Measurements from ENCODE around the gene MAPK8. TPM values are rescaled to one million over a fixed set of nuclear protein-coding genes. Genes with fewer than 3 reads are reported as not detected.

MAPK8 gene
- total and polyA plus RNA-seq, 12 donors, result 7.6 to 103 (median 31.9) TPM

DNA sequence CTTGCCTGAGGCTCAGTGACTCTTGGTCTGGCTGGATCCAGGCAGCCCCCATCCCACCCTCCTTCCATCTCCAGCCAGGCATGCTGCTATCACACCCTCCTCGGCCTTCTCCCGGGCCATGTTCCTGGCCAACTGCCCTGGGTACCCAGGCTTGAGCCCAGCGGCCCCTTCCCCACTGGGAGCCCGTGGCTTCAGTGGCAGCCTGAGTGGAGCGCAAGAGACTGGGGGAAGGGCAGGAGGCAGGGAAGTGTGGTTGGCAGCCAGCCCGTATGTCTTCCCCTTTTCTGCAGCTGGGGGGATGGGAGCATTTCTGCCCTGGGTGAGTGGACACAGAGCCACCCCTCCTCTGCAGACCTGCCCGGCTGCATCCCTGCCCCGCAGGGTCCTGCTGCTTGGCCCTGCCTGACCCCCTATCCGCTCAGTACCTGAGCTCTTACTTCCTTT lies 149.9 kb downstream of the MAPK8 start:
- no peaks in the 10 kb centered on the region for H3K4me1 ChIP-seq (replicated peaks in 1 of 2)

DNA sequence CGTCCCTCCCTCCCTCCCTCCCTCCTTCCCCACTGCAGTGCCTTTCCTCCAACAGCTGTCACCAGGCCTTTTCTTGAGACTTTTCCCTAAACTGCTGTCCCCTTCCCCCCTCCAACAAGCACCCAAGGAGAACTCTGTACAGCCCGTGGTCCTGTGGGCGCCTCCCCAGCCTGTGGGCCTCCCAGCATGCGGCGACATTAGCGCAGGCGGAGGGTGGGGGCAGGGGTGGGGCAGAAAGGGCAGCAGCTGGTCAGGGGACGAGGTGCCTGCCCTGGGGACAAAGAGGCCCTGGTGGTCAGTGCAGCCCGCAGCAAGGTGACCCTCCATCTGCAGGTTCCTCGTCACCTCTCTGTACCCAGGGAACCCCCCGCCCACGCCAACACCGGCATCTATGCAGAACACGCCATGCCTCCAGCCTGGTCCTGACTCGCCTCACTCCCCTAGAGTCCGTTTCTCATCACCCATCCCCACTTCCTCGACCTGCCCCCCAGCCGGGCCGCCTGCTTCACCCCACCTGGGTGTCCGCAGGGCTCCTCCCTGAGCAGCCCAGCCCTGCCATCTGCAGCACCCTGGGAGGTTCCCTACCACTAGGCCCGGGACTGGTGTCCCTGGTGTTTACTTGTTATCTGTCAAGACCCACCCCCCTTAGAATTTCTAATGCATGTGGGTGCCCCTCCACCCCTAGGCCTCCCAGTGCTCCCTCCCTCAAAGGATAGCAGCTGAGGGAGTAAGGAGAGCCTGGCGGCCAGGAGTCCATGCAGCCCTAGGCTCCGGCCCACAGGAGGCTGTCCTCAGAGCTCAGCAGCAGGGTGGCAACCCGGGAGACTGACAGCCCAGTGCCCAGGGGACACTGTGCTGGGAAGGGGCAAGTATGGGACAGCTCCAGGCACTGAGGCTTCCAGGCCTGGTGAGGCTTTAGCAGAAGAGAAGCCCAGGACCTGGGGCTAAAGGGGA lies 150.6 kb downstream of the MAPK8 start:
- intact Hi-C loops (cut with DNase I), result no loop called here
- peak in 1 of 7 donors; percentile 31 for DNase-seq
- H3K4me1 ChIP-seq (replicated peaks in 1 of 2), result no peaks in the 10 kb centered on the region
- no peaks in the 10 kb centered on the region for H3K9me3 ChIP-seq (replicated peaks in 1 of 3)
- H3K27me3 ChIP-seq, result no peaks in the 10 kb centered on the region
- H3K4me3 ChIP-seq, result no peak overlapping the region
- 66 to 73% (median 70%) methylated on average over 19 to 24 of the region's 24 CpGs for WGBS, 4 donors
- no peak overlapping the region for H3K27ac ChIP-seq
- TF ChIP-seq POLR2A (IDR thresholded peaks at IDR 0.05), result no peak
- TF ChIP-seq, protein P1, sequence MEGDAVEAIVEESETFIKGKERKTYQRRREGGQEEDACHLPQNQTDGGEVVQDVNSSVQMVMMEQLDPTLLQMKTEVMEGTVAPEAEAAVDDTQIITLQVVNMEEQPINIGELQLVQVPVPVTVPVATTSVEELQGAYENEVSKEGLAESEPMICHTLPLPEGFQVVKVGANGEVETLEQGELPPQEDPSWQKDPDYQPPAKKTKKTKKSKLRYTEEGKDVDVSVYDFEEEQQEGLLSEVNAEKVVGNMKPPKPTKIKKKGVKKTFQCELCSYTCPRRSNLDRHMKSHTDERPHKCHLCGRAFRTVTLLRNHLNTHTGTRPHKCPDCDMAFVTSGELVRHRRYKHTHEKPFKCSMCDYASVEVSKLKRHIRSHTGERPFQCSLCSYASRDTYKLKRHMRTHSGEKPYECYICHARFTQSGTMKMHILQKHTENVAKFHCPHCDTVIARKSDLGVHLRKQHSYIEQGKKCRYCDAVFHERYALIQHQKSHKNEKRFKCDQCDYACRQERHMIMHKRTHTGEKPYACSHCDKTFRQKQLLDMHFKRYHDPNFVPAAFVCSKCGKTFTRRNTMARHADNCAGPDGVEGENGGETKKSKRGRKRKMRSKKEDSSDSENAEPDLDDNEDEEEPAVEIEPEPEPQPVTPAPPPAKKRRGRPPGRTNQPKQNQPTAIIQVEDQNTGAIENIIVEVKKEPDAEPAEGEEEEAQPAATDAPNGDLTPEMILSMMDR (IDR thresholded peaks at IDR 0.05), result no peak
- no peaks in the 10 kb centered on the region for H3K36me3 ChIP-seq (replicated peaks in 1 of 2)

More for the DNA sequence above, 149.9 kb downstream of the MAPK8 start:
- no peaks in the 10 kb centered on the region for H3K9me3 ChIP-seq (replicated peaks in 1 of 3)
- H3K27me3 ChIP-seq, result no peaks in the 10 kb centered on the region
- 39 to 45% (median 42%) methylated on average over 3 to 9 of the region's 9 CpGs for WGBS, 4 donors
- no peak overlapping the region for H3K27ac ChIP-seq
- no peaks in the 10 kb centered on the region for H3K36me3 ChIP-seq (replicated peaks in 1 of 2)
- peak; percentile 30 to 65 (median 44) for DNase-seq
- intact Hi-C loops (cut with DNase I), result no loop called here
- TF ChIP-seq, protein P1 (IDR thresholded peaks at IDR 0.05), result no peak
- TF ChIP-seq POLR2A (IDR thresholded peaks at IDR 0.05), result no peak
- no peak overlapping the region for H3K4me3 ChIP-seq

DNA sequence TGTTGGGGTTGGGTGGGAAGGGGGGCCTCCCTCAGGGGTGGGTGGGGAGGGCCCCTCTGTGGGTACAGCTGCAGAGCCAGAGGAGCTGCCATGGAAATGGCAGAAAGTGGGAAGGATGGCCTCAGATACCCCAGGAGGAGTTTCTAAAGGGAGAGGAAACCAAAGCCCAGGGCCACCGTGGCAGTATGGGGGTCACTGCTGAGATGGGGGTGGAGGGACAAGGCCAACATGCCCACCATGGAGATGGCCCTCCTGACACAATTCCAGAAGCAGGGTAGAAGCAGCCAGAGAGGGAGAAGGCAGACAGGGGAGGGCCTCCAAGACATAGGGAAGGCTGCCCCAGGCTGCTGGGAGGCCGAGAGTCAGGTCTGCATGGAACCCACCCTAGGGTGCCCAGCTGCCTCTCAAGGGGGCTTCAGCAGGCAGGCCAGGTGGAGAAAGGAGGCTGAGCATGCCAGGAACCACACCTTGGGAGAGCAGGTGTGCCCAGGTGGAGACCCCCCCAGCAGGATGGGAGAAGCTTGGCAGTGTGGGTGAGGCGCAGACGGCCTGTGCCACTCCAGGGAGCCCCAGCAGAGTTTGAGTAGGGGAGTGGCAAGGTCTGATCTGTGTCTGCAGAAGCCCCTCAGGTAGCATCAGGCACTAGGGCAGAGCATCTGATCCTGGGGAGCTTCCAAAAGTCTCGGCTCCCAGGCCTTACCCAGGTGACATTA lies 151.6 kb downstream of the MAPK8 start:
- Histone ChIP-seq H3K27ac (no peak overlapping the region), H3K27me3 (no peaks in the 10 kb centered on the region), H3K4me1 (replicated peaks in 1 of 2) (no peaks in the 10 kb centered on the region), H3K9me3 (replicated peaks in 1 of 3) (no peaks in the 10 kb centered on the region), H3K4me3 (no peak overlapping the region), H3K36me3 (replicated peaks in 1 of 2) (no peaks in the 10 kb centered on the region)
- intact Hi-C loops (cut with DNase I), result no loop called here
- DNase-seq, result peak in 1 of 7 donors; percentile 29
- 57 to 97% (median 74%) methylated on average over 2 to 5 of the region's 5 CpGs for WGBS, 4 donors
- TF ChIP-seq, protein P1 (IDR thresholded peaks at IDR 0.05), result no peak
- TF ChIP-seq POLR2A (IDR thresholded peaks at IDR 0.05), result no peak

DNA sequence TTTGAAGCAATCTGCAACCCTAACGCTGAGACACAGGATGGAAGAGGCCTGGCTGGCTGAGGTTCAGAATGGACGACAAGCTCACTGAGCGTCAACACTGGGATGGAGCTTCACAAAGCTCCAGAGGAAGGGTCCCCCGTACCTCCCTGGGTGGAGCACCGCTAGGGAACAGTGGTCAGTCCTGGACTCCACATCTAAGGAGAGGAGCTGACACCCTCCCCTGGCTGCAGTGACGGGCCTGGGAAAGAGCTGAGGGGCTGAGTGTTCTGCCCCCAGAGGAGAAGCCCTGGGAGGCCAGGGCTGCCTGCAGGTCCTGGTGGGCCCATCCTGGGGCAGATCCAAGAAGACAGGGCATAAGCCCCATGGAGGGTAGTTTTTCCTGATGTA lies 152.2 kb downstream of the MAPK8 start:
- Histone ChIP-seq H3K27me3 (no peaks in the 10 kb centered on the region), H3K9me3 (replicated peaks in 1 of 3) (no peaks in the 10 kb centered on the region), H3K4me1 (replicated peaks in 1 of 2) (no peaks in the 10 kb centered on the region), H3K4me3 (no peak overlapping the region), H3K27ac (no peak overlapping the region), H3K36me3 (replicated peaks in 1 of 2) (no peaks in the 10 kb centered on the region)
- TF ChIP-seq POLR2A (IDR thresholded peaks at IDR 0.05), result no peak
- TF ChIP-seq, protein P1 (IDR thresholded peaks at IDR 0.05), result no peak
- DNase-seq, result peak in 1 of 7 donors; percentile 7
- 43 to 78% (median 74%) methylated on average over 2 to 6 of the region's 6 CpGs; no CpG with 5 or more reads in 1 of the 4 donors for WGBS, 4 donors
- intact Hi-C loops (cut with DNase I), result no loop called here
